HepG2 (cell line): ENCODE results near the gene ZACN. TPM values are rescaled to one million over a fixed set of nuclear protein-coding genes. Genes with fewer than 3 reads are reported as not detected.

Source experiments
- ATAC-seq: fragments of 200-7000 bp; cut with Tn5 transposase; 3 replicates; pipeline ENCODE4 v1.9.1; 2020; ENCODE audit warnings: mild to moderate bottlenecking, moderate library complexity
- BruUV-seq: library from RNA; stranded (reverse); fragments of 400-500 nt; replicated peaks from 2 replicates; lab custom pipeline; 2021; lab: Mats Ljungman, UMichigan
- CTCF ChIA-PET: fragments of 300-600 bp; formaldehyde crosslinking; extraction: SDS; loops from one replicate; lab custom pipeline; 2021; ENCODE audit warnings: low total read pairs, inconsistent platforms, low intra/inter-chr PET ratio; lab: Yijun Ruan, JAX
- POLR2A ChIA-PET: fragments of 350-600 bp; sonication (Branson Sonifier 250); formaldehyde crosslinking; loops from one replicate; lab custom pipeline; 2020; ENCODE audit warnings: antibody characterized with exemption, inconsistent platforms; lab: Yijun Ruan, JAX
- DNase-seq: peaks from one replicate; pipeline ENCODE4 v3.0.0-alpha.2; 2015; ENCODE audit warnings: low spot score
- FAIRE-seq: peaks from 3 replicates; lab custom pipeline; 2011; peaks lifted over from hg19 to GRCh38; lab: Jason Lieb, UNC
- H2AFZ ChIP-seq: one replicate; pipeline ENCODE4 v1.6.1; 2011; ENCODE audit warnings: low read length, inconsistent platforms
- H3K27ac ChIP-seq: fragments of 300-600 bp; 3 replicates; pipeline ENCODE4 v1.8.0; 2011; ENCODE audit warnings: mixed run types, mild to moderate bottlenecking, mixed read lengths, low read length, inconsistent platforms; ENCODE audit not compliant: insufficient read depth; ENCODE audit errors: extremely low read length
- H3K27me3 ChIP-seq, 2 experiments: fragments of 200-600 bp in 1 of 2; 2 replicates in 1 of 2; 3 replicates in 1 of 2; pipeline versions ENCODE4 v1.6.0 to v1.8.0; 2011; ENCODE audit warnings: low read length in 2 of 2, mild to moderate bottlenecking in 2 of 2, moderate library complexity in 2 of 2, inconsistent platforms in 1 of 2; ENCODE audit not compliant: insufficient read depth in 2 of 2, control insufficient read depth in 1 of 2
- H3K36me3 ChIP-seq, 2 experiments: fragments of 200-600 bp in 1 of 2; replicated peaks in 1 of 2; 2 replicates in 1 of 2; 3 replicates in 1 of 2; pipeline versions ENCODE4 v1.5.1 to v1.8.0; 2011; ENCODE audit warnings: low read length in 2 of 2, inconsistent platforms in 1 of 2; ENCODE audit not compliant: insufficient read depth in 2 of 2, control insufficient read depth in 1 of 2
- H3K4me1 ChIP-seq: 2 replicates; pipeline ENCODE4 v1.5.1; 2012; ENCODE audit warnings: low read length, inconsistent platforms; ENCODE audit not compliant: insufficient read depth
- H3K4me2 ChIP-seq: 2 replicates; pipeline ENCODE4 v1.6.0; 2011; ENCODE audit warnings: low read depth, low read length, inconsistent platforms
- H3K4me3 ChIP-seq, 3 experiments: fragments of 200-600 bp in 1 of 3; sonication (generic), shearing (Covaris generic) in 1 of 3; replicated peaks in 1 of 3; 2 replicates each; pipeline ENCODE4 v1.5.1; 2011 to 2016; ENCODE audit warnings: low read length in 3 of 3, inconsistent platforms in 2 of 3, low read depth in 2 of 3, mild to moderate bottlenecking in 2 of 3, control low read depth in 1 of 3, mixed read lengths in 1 of 3; ENCODE audit not compliant: insufficient read depth in 1 of 3
- H3K79me2 ChIP-seq: one replicate; pipeline ENCODE4 v1.6.1; 2011; ENCODE audit warnings: low read length, inconsistent platforms; ENCODE audit not compliant: insufficient read depth
- H3K9ac ChIP-seq: 2 replicates; pipeline ENCODE4 v1.6.0; 2011; ENCODE audit warnings: mild to moderate bottlenecking, low read depth, low read length, inconsistent platforms; ENCODE audit not compliant: insufficient read depth
- H3K9me3 ChIP-seq: 2 replicates; pipeline ENCODE4 v1.5.1; 2012; ENCODE audit warnings: mild to moderate bottlenecking, low read length
- H4K20me1 ChIP-seq: 2 replicates; pipeline ENCODE4 v1.6.0; 2011; ENCODE audit warnings: inconsistent platforms, mild to moderate bottlenecking, low read length, moderate library complexity; ENCODE audit not compliant: insufficient read depth
- POLR2A ChIP-seq, 2 experiments: IDR thresholded peaks; 2 replicates each; pipeline ENCODE4 v1.6.1; 2011; ENCODE audit warnings: low read depth in 2 of 2, low read length in 2 of 2, mild to moderate bottlenecking in 1 of 2, moderate library complexity in 1 of 2; ENCODE audit not compliant: insufficient read depth in 1 of 2
- RBFOX2 ChIP-seq: fragments of 200-400 bp; formaldehyde crosslinking; IDR thresholded peaks from 2 replicates; pipeline ENCODE4 v1.6.1; 2017; ENCODE audit warnings: low read depth, mild to moderate bottlenecking, low read length
- SNAI1 ChIP-seq: sonication (generic); formaldehyde crosslinking; IDR thresholded peaks from 2 replicates; pipeline ENCODE4 v1.5.0; 2020; ENCODE audit warnings: mild to moderate bottlenecking, missing genetic modification reagents, borderline replicate concordance
- WGBS: methylation state at CpG from one replicate; pipeline ENCODE4 v1.1.6; 2017; ENCODE audit warnings: low lambda C conversion rate; 5-methylcytosine and 5-hydroxymethylcytosine counted together
- in situ Hi-C: cut with HindIII; loops from 2 replicates; pipeline ENCODE4 v1.10.0; 2017; ENCODE audit warnings: low pct_unique_long_range_greater_than_20kb; ENCODE audit not compliant: extremely low pct_ligation_motif_present
- intact Hi-C: fragments of 100-400 bp; cut with micrococcal nuclease; formaldehyde crosslinking; loops from one replicate; pipeline ENCODE4 v1.10.0; 2022; ENCODE audit not compliant: unreplicated experiment
- polyA plus RNA-seq, 8 experiments: library from polyadenylated mRNA; depleted of rRNA in 3 of 8; stranded (reverse) in 7 of 8; unstranded in 1 of 8; fragments of >200 nt; fragmentation: Illumina TruSeq in 4 of 8; extraction: Trizol in 4 of 8; gene quantifications; 2 replicates each; pipeline versions ENCODE4 v1.2.1 to v1.2.3, GENCODE V29; 2011 to 2016; ENCODE audit warnings: low read depth in 4 of 8, missing spikeins in 1 of 8, mixed read lengths in 1 of 8; ENCODE audit not compliant: insufficient read depth in 1 of 8
- total RNA-seq, 5 experiments: library from RNA; depleted of rRNA; stranded (reverse); fragments of >200 nt; fragmentation: Illumina TruSeq; extraction: Trizol; gene quantifications; 2 replicates each; pipeline ENCODE4 v1.2.3, GENCODE V29; 2016; ENCODE audit warnings: low read depth in 1 of 5

The ZACN gene
- total and polyA plus RNA-seq, 2 of the 13 experiments (the other 11 are each of a cell fraction or from before 2014, with no cell fraction given), result 0.11 to 0.15 TPM

DNA sequence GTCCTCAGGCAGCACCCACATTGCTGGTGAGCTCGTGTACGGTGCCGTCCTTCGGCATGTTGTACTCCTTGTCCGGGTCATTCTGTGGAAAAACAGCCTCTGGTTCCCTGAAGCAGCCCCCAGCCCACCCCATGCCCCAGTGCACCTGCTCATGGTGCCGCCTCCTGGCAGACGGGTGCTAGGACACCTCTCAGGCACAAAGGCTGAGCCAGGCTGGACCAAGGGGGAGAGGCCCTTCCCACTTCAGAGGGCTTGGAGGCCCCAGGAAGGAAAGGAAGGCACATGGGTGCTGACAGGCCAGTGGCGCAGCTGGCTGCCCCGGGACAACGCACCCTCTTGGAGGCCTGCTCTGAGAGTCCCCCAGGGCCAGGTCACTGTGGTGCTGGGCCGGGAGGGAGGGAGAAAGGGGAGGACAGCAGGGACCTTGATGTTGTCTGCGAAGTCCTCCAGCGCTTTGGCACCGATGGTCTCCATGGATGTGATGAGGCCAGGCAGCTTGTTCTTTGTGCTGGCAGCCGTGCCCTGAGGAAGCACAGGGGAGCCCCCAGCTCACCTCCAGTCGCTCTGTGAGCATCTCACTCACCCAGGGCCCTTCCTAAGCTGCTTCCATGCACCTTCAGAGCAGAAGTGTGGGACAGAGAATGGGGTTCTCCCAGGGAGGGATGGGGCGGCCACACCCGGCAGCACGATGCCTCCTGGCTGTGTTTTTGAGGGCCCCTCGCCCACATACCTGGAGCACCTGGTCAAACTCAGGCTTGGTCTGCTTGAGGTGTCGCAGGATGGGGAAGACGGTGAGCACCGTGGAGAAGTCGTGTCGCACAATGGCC, 9.3 kb downstream of the ZACN start (continued):
- 0 out of 2 replicates have a peak, but pooled peaks have one; percentile 4 for TF ChIP-seq RBFOX2

DNA sequence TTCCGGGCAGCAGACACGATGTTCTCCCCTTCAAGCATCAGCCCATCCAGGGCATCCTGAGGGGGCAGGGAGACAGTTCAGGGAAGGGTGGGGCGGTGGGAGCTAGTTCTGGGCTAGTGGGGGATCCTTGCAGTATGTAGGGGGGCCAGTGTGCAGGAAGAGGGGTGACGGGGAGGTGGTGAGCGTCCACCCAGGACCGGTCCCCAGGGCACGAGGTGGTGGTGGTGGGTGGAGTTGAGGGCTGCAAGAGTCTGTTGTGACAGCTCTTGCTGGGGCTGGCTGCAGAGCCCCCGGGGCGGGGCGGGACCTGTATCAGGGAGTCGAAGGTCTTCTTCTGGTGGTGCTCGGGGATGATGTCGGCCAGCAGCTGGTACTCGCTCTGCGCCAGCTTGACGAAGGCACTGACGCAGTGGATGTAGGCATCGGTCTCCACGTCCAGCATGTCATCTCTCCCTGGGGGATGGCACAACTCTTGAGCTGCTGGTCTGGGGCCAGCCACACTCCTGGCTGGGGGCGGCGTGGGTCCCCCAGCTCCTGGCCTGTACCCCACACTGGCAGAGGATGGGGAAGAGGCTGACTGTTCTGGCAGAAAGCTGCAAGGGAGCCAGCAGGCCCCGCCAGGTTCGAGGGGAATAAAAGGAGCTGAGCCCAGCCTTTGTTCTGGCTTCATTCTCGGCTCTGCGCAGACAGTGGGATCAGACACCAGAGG, 10.0 kb downstream of the ZACN start:
- POLR2A ChIA-PET, result interaction anchor here (1.5 kb wide), 1 partner anchor 14 kb away, joined by 5 read pairs; the partner anchor contains the start of gene EXOC7
- in situ Hi-C loops (no loop called here), intact Hi-C loops (no loop called here)
- BruUV-seq, result no TSS peak
- no peak overlapping the region for H3K4me2 ChIP-seq
- no peak overlapping the region for H3K27ac ChIP-seq
- peaks cover 77 to 92% of the 10 kb centered on the region in 2 experiments; a peak in 4 of 5 replicates for H3K36me3 ChIP-seq
- WGBS, result over 99% methylated on average over 12 of the region's 25 CpGs
- no peak for ATAC-seq
- H4K20me1 ChIP-seq, result no peaks in the 10 kb centered on the region
- TF ChIP-seq SNAI1 (CRISPR knock-in tag) (no peak), POLR2A (IDR thresholded peaks at IDR 0.05; ENCODE audit: insufficient read depth in 1 of 2, low read depth in 2 of 2, low read length in 2 of 2) (0 out of 4 replicates have a peak, but pooled peaks of 1 of the 2 experiments have one; percentile 12)
- TF ChIP-seq, all 625 proteins: peak for 1
- no peaks in the 10 kb centered on the region for H3K27me3 ChIP-seq
- no peak for FAIRE-seq
- H3K4me1 ChIP-seq, result no peaks in the 10 kb centered on the region
- no peak overlapping the region for H3K4me3 ChIP-seq
- no peaks in the 10 kb centered on the region for H3K9me3 ChIP-seq
- H2AFZ ChIP-seq, result no peak overlapping the region
- CTCF ChIA-PET, result interaction anchor here (0.6 kb wide), 1 partner anchor 230 kb away, joined by 3 read pairs; no protein-coding TSS in a partner anchor
- no peaks in the 10 kb centered on the region for H3K79me2 ChIP-seq
- no peak overlapping the region for H3K9ac ChIP-seq
- DNase-seq, result no peak
